ENCODE measurements around the gene IFITM2.
"Not testable (repeated sequence)": the region's sequence is repeated elsewhere in the genome, so short reads cannot be mapped to it uniquely, and the experiment has no call there.

Gene IFITM2

DNA sequence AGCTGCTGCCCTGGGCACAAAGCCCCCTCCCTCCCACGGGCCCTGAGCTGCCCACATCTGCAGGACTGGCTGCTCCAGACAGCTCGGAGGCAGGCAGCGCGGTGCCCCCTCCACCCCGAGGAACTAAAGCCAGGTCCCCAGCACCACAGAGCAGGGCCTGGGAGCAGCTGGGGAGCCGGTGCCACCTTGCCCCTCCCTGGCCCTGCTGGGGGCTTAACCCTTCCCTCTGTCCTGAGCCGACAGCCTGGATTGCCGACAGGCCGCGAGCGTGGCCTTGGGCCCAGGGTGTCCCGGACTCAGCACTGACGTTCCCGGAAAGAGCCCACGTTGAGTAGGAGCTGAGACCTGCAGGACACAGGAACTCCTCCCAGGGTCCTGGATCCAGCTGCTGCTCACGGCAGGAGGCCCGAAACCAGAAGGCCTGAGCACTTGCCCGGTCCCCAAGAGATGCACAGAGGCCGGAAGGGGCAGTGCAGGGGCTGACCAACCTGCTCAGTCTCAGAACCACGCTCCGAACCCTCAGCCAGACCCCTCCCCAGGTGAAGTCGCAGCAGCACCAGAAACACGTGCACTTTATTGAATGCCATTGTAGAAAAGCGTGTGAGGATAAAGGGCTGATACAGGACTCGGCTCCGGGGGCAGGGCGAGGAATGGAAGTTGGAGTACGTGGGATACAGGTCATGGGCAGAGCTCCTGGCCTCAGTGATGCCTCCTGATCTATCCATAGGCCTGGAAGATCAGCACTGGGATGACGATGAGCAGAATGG lies 11.7 kb downstream of the IFITM2 start:
- WGBS (ENCODE audit: insufficient coverage, insufficient read length) = no CpG with 5 or more reads among the region's 29 CpGs
- not testable (repeated sequence) for H3K4me3 ChIP-seq (ENCODE audit: low read length); H3K9me3 ChIP-seq (ENCODE audit: control insufficient read depth, insufficient read depth, low read length); H3K27me3 ChIP-seq (ENCODE audit: control insufficient read depth, insufficient read depth, low read length); DNase-seq (ENCODE audit: low read depth, low spot score); H3K27ac ChIP-seq (ENCODE audit: low read length); H3K36me3 ChIP-seq (ENCODE audit: control insufficient read depth, insufficient read depth, low read length)
- H3K4me1 ChIP-seq (ENCODE audit: control insufficient read depth, insufficient read depth, low read length) = peaks cover 19% of the 10 kb centered on the region

DNA sequence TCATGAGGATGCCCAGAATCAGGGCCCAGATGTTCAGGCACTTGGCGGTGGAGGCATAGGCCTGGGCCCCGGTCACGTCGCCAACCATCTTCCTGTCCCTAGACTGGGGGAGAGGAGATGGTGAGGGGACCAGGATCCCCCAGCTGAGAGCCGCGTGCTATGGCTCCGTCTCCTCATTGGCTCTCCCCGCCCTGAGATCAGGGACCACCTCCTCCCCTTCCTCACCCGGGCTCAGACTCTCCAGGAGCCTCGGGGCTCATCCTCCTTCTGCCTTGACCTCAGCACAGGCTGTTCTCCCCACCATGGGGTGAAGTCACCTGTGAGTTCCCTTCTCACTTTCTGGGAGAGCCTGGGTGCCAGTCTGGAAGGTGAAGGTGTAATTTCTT lies 12.3 kb downstream of the IFITM2 start:
- DNase-seq (ENCODE audit: low read depth, low spot score); H3K4me3 ChIP-seq (ENCODE audit: low read length); H3K27ac ChIP-seq (ENCODE audit: low read length); H3K9me3 ChIP-seq (ENCODE audit: control insufficient read depth, insufficient read depth, low read length); H3K27me3 ChIP-seq (ENCODE audit: control insufficient read depth, insufficient read depth, low read length); H3K36me3 ChIP-seq (ENCODE audit: control insufficient read depth, insufficient read depth, low read length): not testable (repeated sequence)
- peaks cover 19% of the 10 kb centered on the region for H3K4me1 ChIP-seq (ENCODE audit: control insufficient read depth, insufficient read depth, low read length)
- whole genome bisulfite sequencing (ENCODE audit: insufficient coverage, insufficient read length) = no CpG with 5 or more reads among the region's 10 CpGs

DNA sequence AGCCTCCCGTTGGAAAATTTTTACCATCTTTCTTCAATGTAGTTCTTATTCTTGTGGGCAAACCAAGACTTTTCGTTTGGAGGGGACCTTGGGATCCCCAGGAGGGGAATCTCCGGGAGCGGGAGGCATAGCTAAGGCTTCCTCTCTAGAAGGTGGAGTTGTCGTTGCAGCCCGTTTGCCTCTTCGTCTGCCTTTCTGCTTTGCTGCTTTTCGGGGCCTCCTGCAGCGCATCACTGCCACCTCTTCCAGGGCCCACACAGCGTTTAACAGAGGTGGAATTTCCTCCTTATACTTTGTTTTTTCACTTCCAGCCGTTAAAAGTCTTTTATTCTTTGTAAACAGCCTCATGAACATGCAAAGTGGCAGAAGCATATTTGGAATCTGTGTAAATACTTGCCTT lies 16.5 kb downstream of the IFITM2 start:
- Histone ChIP-seq H3K27ac (ENCODE audit: low read length) (no peak overlapping the region), H3K9me3 (ENCODE audit: control insufficient read depth, insufficient read depth, low read length) (no peaks in the 10 kb centered on the region), H3K4me1 (ENCODE audit: control insufficient read depth, insufficient read depth, low read length) (peaks cover 3% of the 10 kb centered on the region; the same call in 1 of the 2 replicates), H3K4me3 (ENCODE audit: low read length) (no peak overlapping the region), H3K36me3 (ENCODE audit: control insufficient read depth, insufficient read depth, low read length) (no peaks in the 10 kb centered on the region), H3K27me3 (ENCODE audit: control insufficient read depth, insufficient read depth, low read length) (no peaks in the 10 kb centered on the region)
- WGBS (ENCODE audit: insufficient coverage, insufficient read length) = no CpG with 5 or more reads among the region's 11 CpGs
- no peak for DNase-seq (ENCODE audit: low read depth, low spot score)

DNA sequence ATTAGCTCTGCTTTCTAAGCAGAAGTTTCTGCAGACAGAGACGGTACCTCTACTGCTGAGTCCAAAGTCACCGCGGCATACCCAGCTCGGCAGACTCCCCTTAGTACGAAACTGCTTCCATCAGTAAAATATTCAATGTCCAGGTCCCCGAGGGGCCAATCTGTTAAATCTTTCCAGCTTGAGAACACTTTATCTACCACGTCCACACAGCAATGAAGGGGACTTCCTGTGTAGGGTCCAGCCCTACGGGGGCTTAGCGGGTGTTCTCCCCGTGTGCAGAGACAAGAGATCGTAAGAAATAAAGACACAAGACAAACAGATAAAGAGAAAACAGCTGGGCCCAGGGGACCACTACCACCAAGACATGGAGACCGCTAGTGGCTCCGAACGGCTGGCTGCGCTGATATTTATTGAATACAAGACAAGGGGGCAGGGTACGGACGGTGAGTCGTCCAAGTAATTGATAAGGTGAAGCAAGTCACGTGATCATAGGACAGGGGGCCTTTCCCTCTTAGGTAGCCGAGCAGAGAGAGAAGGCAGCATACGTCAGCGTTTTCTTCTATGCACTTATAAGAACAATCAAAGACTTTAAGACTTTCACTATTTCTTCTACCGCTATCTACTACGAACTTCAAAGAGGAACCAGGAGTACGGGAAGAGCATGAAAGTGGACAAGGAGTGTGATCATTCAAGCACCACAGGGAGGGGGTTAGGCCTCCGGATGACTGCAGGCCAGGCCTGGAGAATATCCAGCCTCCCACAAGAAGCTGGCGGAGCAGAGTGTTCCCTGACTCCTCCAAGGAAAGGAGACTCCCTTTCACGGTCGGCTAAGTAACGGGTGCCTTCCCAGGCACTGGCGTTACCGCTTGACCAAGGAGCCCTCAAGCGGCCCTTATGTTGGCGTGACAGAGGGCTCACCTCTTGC lies 17.2 kb downstream of the IFITM2 start:
- no CpG with 5 or more reads among the region's 34 CpGs for WGBS (ENCODE audit: insufficient coverage, insufficient read length)
- H3K4me1 ChIP-seq (ENCODE audit: control insufficient read depth, insufficient read depth, low read length); DNase-seq (ENCODE audit: low read depth, low spot score); H3K36me3 ChIP-seq (ENCODE audit: control insufficient read depth, insufficient read depth, low read length); H3K27ac ChIP-seq (ENCODE audit: low read length); H3K9me3 ChIP-seq (ENCODE audit: control insufficient read depth, insufficient read depth, low read length); H3K27me3 ChIP-seq (ENCODE audit: control insufficient read depth, insufficient read depth, low read length); H3K4me3 ChIP-seq (ENCODE audit: low read length): not testable (repeated sequence)

DNA sequence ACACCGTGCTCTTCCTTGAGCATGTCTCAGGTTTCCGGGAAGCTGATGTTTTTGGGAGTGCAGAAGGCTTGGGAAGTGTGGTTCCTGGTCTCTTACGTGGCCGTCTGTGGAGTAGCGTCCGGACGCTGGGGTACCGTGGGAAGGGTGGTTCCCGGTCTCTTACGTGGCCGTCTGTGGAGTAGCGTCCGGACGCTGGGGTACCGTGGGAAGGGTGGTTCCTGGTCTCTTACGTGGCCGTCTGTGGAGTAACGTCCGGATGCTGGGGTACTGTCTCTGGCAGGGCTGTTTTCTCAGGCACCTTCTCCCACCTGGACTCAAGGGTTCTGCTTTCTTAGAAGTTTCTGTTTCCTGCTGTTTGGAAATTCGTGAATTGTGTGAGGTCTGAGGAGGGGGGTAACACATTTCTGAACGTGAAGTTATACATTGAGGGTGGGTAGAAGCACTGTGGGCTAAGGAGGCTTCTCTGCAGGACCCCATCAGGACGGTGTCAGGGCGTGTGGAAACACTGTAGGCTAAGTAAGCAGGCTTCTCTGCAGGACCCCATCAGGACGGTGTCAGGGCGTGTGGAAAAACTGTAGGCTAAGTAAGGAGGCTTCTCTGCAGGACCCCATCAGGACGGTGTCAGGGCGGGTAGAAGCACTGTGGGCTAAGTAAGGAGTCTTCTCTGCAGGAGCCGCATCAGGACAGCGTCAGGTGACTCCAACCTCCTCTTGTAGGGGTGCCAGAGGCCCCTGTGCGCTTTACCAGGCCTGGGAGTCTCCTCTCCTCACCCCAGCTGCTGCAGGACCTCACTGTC lies 18.4 kb downstream of the IFITM2 start:
- WGBS (ENCODE audit: insufficient coverage, insufficient read length) = no CpG with 5 or more reads among the region's 30 CpGs
- Histone ChIP-seq H3K36me3 (ENCODE audit: control insufficient read depth, insufficient read depth, low read length) (no peaks in the 10 kb centered on the region), H3K27me3 (ENCODE audit: control insufficient read depth, insufficient read depth, low read length) (no peaks in the 10 kb centered on the region), H3K4me1 (ENCODE audit: control insufficient read depth, insufficient read depth, low read length) (no peaks in the 10 kb centered on the region; the same call in 1 of the 2 replicates), H3K27ac (ENCODE audit: low read length) (no peak overlapping the region), H3K4me3 (ENCODE audit: low read length) (no peak overlapping the region), H3K9me3 (ENCODE audit: control insufficient read depth, insufficient read depth, low read length) (no peaks in the 10 kb centered on the region)
- DNase-seq (ENCODE audit: low read depth, low spot score) = no peak

DNA sequence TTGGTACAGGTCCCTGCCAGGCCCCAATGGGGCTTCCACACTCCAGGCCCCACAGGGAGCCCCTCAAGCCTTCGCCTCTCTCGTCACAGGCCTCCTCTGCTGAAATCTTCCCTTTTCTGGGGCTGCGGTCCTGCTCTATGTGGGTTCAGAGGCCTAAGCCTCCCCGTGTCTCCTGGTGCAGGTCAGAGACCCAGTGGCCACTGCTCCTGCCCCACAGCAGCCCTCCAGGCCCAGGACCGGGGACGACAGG lies 18.9 kb downstream of the IFITM2 start:
- WGBS (ENCODE audit: insufficient coverage, insufficient read length) = no CpG with 5 or more reads among the region's 6 CpGs
- DNase-seq (ENCODE audit: low read depth, low spot score) = no peak
- H3K27ac ChIP-seq (ENCODE audit: low read length) = no peak overlapping the region
- no peak overlapping the region for H3K4me3 ChIP-seq (ENCODE audit: low read length)
- no peaks in the 10 kb centered on the region for H3K36me3 ChIP-seq (ENCODE audit: control insufficient read depth, insufficient read depth, low read length)
- H3K4me1 ChIP-seq (ENCODE audit: control insufficient read depth, insufficient read depth, low read length) = no peaks in the 10 kb centered on the region; the same call in 1 of the 2 replicates
- H3K9me3 ChIP-seq (ENCODE audit: control insufficient read depth, insufficient read depth, low read length) = no peaks in the 10 kb centered on the region
- no peaks in the 10 kb centered on the region for H3K27me3 ChIP-seq (ENCODE audit: control insufficient read depth, insufficient read depth, low read length)

DNA sequence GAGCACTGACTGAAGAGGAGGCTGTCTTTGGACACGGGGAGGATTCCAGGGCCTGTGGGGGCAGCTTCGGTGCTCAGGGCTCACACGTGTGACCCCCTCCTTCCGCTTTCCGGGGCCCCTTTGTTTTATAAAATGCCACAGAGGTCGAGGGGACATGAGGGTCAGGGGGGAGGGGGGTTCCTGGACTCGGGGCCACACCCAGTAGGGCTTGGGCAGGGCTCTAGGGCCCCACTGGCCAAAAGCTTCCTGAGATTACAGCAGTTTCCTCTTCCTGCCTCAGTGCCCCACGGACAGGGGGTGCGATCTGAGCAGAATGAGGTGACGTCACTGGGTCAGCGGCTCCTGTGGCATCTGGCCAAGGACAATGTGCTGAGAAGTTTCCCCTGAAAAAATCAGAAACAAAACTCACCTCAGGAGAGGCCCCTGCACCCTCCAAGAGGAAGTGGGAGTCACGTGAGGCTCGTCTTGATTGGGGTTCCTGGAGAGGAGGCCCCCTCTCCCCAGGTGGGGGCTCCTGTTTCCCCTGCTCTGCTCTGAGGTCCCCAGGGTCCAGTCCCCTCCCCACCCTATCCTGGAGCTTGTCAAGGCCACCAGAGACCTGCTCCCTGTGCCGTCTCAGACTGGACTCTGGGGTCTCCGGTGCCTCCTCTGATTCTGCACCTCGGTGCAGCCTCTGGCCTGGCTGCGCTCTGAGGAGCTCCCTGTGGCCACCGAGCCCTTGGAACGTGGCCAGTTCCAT lies 19.4 kb downstream of the IFITM2 start:
- no peak for DNase-seq (ENCODE audit: low read depth, low spot score)
- no CpG with 5 or more reads among the region's 19 CpGs for WGBS (ENCODE audit: insufficient coverage, insufficient read length)
- Histone ChIP-seq H3K27ac (ENCODE audit: low read length) (no peak overlapping the region), H3K4me1 (ENCODE audit: control insufficient read depth, insufficient read depth, low read length) (no peaks in the 10 kb centered on the region; the same call in 1 of the 2 replicates), H3K36me3 (ENCODE audit: control insufficient read depth, insufficient read depth, low read length) (no peaks in the 10 kb centered on the region), H3K27me3 (ENCODE audit: control insufficient read depth, insufficient read depth, low read length) (no peaks in the 10 kb centered on the region), H3K9me3 (ENCODE audit: control insufficient read depth, insufficient read depth, low read length) (no peaks in the 10 kb centered on the region), H3K4me3 (ENCODE audit: low read length) (no peak overlapping the region)

- no CpG with 5 or more reads among the region's 3 CpGs for WGBS (ENCODE audit: insufficient coverage, insufficient read length)
- H3K9me3 ChIP-seq (ENCODE audit: control insufficient read depth, insufficient read depth, low read length) = no peaks in the 10 kb centered on the region
- H3K36me3 ChIP-seq (ENCODE audit: control insufficient read depth, insufficient read depth, low read length) = no peaks in the 10 kb centered on the region
- no peaks in the 10 kb centered on the region; the same call in 1 of the 2 replicates for H3K4me1 ChIP-seq (ENCODE audit: control insufficient read depth, insufficient read depth, low read length)
- no peak overlapping the region for H3K4me3 ChIP-seq (ENCODE audit: low read length)
- no peak overlapping the region for H3K27ac ChIP-seq (ENCODE audit: low read length)
- no peaks in the 10 kb centered on the region for H3K27me3 ChIP-seq (ENCODE audit: control insufficient read depth, insufficient read depth, low read length)
- no peak for DNase-seq (ENCODE audit: low read depth, low spot score)
Observed at GRCh38 chr11:327581-327923, 19.9 kb downstream of the IFITM2 start.

DNA sequence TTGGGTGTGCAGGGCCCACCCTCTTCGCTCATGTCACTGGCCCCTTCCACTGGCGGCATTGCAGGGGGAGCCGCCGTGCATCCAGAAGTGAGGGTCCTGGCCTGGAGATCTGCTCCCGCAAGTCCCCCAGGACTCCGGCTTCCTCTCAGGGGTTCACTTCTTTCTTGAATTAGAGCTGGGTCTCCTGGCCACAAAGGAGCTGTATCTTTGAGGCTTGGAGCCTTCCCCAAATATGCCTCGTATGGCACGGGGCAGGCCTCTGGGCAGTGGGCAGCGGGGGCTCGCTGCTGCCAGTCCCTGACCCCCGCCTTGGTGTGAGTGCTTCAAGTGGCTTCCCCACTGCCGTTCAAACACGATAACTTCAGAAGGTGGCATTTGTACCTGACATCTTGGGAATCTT lies 20.4 kb downstream of the IFITM2 start:
- Histone ChIP-seq H3K36me3 (ENCODE audit: control insufficient read depth, insufficient read depth, low read length) (no peaks in the 10 kb centered on the region), H3K4me1 (ENCODE audit: control insufficient read depth, insufficient read depth, low read length) (no peaks in the 10 kb centered on the region; the same call in 1 of the 2 replicates), H3K4me3 (ENCODE audit: low read length) (no peak overlapping the region), H3K27me3 (ENCODE audit: control insufficient read depth, insufficient read depth, low read length) (no peaks in the 10 kb centered on the region), H3K27ac (ENCODE audit: low read length) (no peak overlapping the region), H3K9me3 (ENCODE audit: control insufficient read depth, insufficient read depth, low read length) (no peaks in the 10 kb centered on the region)
- no CpG with 5 or more reads among the region's 13 CpGs for WGBS (ENCODE audit: insufficient coverage, insufficient read length)
- no peak for DNase-seq (ENCODE audit: low read depth, low spot score)
